IMR-90 (cell line): ENCODE measurements around the gene RCBTB2. TPM values are rescaled to one million over a fixed set of nuclear protein-coding genes. Genes with fewer than 3 reads are reported as not detected.

ENCODE experiments used
- ATAC-seq: fragments of 200-7000 bp; cut with Tn5 transposase; 2 replicates; pipeline ENCODE4 v1.9.1; 2020; ENCODE audit warnings: low read depth, mild to moderate bottlenecking, moderate library complexity
- BruUV-seq: library from RNA; stranded (reverse); fragments of 400-500 nt; replicated peaks from 2 replicates; lab custom pipeline; 2021; lab: Mats Ljungman, UMichigan
- CTCF ChIA-PET: fragments of 300-600 bp; formaldehyde crosslinking; extraction: SDS; loops from one replicate; lab custom pipeline; 2021; ENCODE audit warnings: antibody characterized with exemption; lab: Yijun Ruan, JAX
- POLR2A ChIA-PET: fragments of 300-600 bp; sonication (Branson Sonifier 250); formaldehyde crosslinking; loops from one replicate; lab custom pipeline; 2022; ENCODE audit warnings: antibody characterized with exemption; ENCODE audit not compliant: unreplicated experiment; lab: Charles Lee
- DNase-seq: peaks from one replicate; pipeline ENCODE4 v3.0.0; 2013
- H2AFZ ChIP-seq: replicated peaks from 2 replicates; pipeline ENCODE3; 2013; ENCODE audit warnings: low read length, mild to moderate bottlenecking; ENCODE audit not compliant: poor library complexity
- H2AK5ac ChIP-seq: 2 replicates; pipeline ENCODE4 v1.6.1; 2013; ENCODE audit warnings: low read depth, low read length, inconsistent platforms
- H2AK9ac ChIP-seq: replicated peaks from 2 replicates; pipeline ENCODE3; 2013; ENCODE audit warnings: mild to moderate bottlenecking, low read depth, low read length, moderate library complexity; ENCODE audit not compliant: poor library complexity
- H2BK120ac ChIP-seq: 2 replicates; pipeline ENCODE4 v1.6.1; 2013; ENCODE audit warnings: low read depth, low read length, inconsistent platforms
- H2BK15ac ChIP-seq: 3 replicates; pipeline ENCODE4 v1.6.1; 2013; ENCODE audit warnings: low read depth, low read length, inconsistent platforms
- H2BK20ac ChIP-seq: 2 replicates; pipeline ENCODE4 v1.6.1; 2013; ENCODE audit warnings: low read depth, mild to moderate bottlenecking, inconsistent platforms, low read length, moderate library complexity
- H2BK5ac ChIP-seq: 2 replicates; pipeline ENCODE4 v1.6.1; 2013; ENCODE audit warnings: mild to moderate bottlenecking, low read depth, low read length, inconsistent platforms; ENCODE audit not compliant: poor library complexity, severe bottlenecking
- H3K14ac ChIP-seq: replicated peaks from 2 replicates; pipeline ENCODE4 v1.6.1; 2013; ENCODE audit warnings: low read depth, low read length, inconsistent platforms
- H3K18ac ChIP-seq: 2 replicates; pipeline ENCODE4 v1.6.1; 2013; ENCODE audit warnings: low read depth, low read length, control low read depth
- H3K23ac ChIP-seq: 2 replicates; pipeline ENCODE4 v1.6.1; 2013; ENCODE audit warnings: low read depth, low read length, inconsistent platforms
- H3K27ac ChIP-seq: 2 replicates; pipeline ENCODE4 v1.5.1; 2013; ENCODE audit warnings: mild to moderate bottlenecking, control low read depth, low read length; ENCODE audit not compliant: insufficient read depth
- H3K27me3 ChIP-seq: 2 replicates; pipeline ENCODE4 v1.6.1; 2013; ENCODE audit warnings: low read length; ENCODE audit not compliant: control insufficient read depth, insufficient read depth
- H3K36me3 ChIP-seq: 2 replicates; pipeline ENCODE4 v1.6.1; 2013; ENCODE audit warnings: low read length, mixed read lengths; ENCODE audit not compliant: control insufficient read depth, insufficient read depth
- H3K4ac ChIP-seq: 2 replicates; pipeline ENCODE4 v1.6.1; 2013; ENCODE audit warnings: low read depth, low read length, inconsistent platforms
- H3K4me1 ChIP-seq: 2 replicates; pipeline ENCODE4 v1.6.1; 2013; ENCODE audit warnings: low read length, mixed read lengths; ENCODE audit not compliant: control insufficient read depth, insufficient read depth
- H3K4me2 ChIP-seq: 2 replicates; pipeline ENCODE4 v1.6.1; 2013; ENCODE audit warnings: low read depth, mild to moderate bottlenecking, control low read depth, low read length, moderate library complexity
- H3K4me3 ChIP-seq: 2 replicates; pipeline ENCODE4 v1.5.1; 2013; ENCODE audit warnings: low read depth, mild to moderate bottlenecking, control low read depth, low read length, moderate library complexity; ENCODE audit not compliant: insufficient read depth
- H3K56ac ChIP-seq: 2 replicates; pipeline ENCODE4 v1.6.1; 2013; ENCODE audit warnings: low read length, inconsistent platforms; ENCODE audit not compliant: insufficient read depth; ENCODE audit errors: extremely low read depth
- H3K79me1 ChIP-seq, 2 experiments: 2 replicates each; pipeline ENCODE4 v1.6.1; 2013; ENCODE audit warnings: low read length in 2 of 2, inconsistent platforms in 1 of 2, low read depth in 1 of 2
- H3K9ac ChIP-seq: 2 replicates; pipeline ENCODE4 v1.6.1; 2013; ENCODE audit warnings: low read depth, low read length, control low read depth
- H3K9me1 ChIP-seq: 2 replicates; pipeline ENCODE4 v1.6.1; 2013; ENCODE audit warnings: low read length, inconsistent platforms; ENCODE audit not compliant: insufficient read depth
- H3K9me3 ChIP-seq: 2 replicates; pipeline ENCODE4 v1.6.1; 2013; ENCODE audit warnings: low read length; ENCODE audit not compliant: control insufficient read depth, insufficient read depth
- H4K20me1 ChIP-seq: 2 replicates; pipeline ENCODE4 v1.6.1; 2013; ENCODE audit warnings: low read length, inconsistent platforms; ENCODE audit not compliant: insufficient read depth
- H4K5ac ChIP-seq: 2 replicates; pipeline ENCODE4 v1.6.1; 2013; ENCODE audit warnings: mild to moderate bottlenecking, low read depth, low read length, control low read depth
- H4K8ac ChIP-seq, 2 experiments: 2 replicates each; pipeline ENCODE4 v1.6.1; 2013; ENCODE audit warnings: low read depth in 2 of 2, low read length in 2 of 2, control low read depth in 1 of 2, inconsistent platforms in 1 of 2
- H4K91ac ChIP-seq: 2 replicates; pipeline ENCODE4 v1.6.1; 2013; ENCODE audit warnings: low read depth, low read length, inconsistent platforms; ENCODE audit not compliant: insufficient read depth
- CEBPB ChIP-seq: IDR thresholded peaks from 2 replicates; pipeline ENCODE4 v1.6.1; 2012; ENCODE audit warnings: low read depth, low read length, improper control_type of control experiment
- CTCF ChIP-seq: conservative IDR thresholded peaks from 2 replicates; pipeline ENCODE4 v1.5.1; 2012; ENCODE audit warnings: mild to moderate bottlenecking, low read depth, low read length, improper control_type of control experiment
- ELK1 ChIP-seq: fragments of 150-350 bp; IDR thresholded peaks from 2 replicates; pipeline ENCODE4 v1.6.1; 2016; ENCODE audit warnings: low read depth, mild to moderate bottlenecking, low read length, moderate library complexity, borderline replicate concordance
- NFE2L2 ChIP-seq: fragments of 150-350 bp; IDR thresholded peaks from 2 replicates; pipeline ENCODE4 v1.6.1; 2016; ENCODE audit warnings: low read depth, mild to moderate bottlenecking, low read length
- POLR2A ChIP-seq: IDR thresholded peaks from 2 replicates; pipeline ENCODE4 v1.6.1; 2012; ENCODE audit warnings: mild to moderate bottlenecking, low read depth, low read length
- RFX5 ChIP-seq: IDR thresholded peaks from 2 replicates; pipeline ENCODE4 v1.8.0; 2012; ENCODE audit warnings: low read depth, mild to moderate bottlenecking, low read length, moderate library complexity
- SMC3 ChIP-seq: fragments of 150-350 bp; IDR thresholded peaks from 2 replicates; pipeline ENCODE4 v1.6.1; 2016; ENCODE audit warnings: low read depth, mild to moderate bottlenecking, antibody characterized with exemption, low read length, moderate library complexity
- USF2 ChIP-seq: fragments of 150-350 bp; IDR thresholded peaks from 2 replicates; pipeline ENCODE4 v1.6.1; 2017; ENCODE audit warnings: mild to moderate bottlenecking, antibody characterized with exemption, low read length, low read depth
- WGBS, 2 experiments: methylation state at CpG; one replicate each; pipeline versions ENCODE4 v1.1.5 to v1.1.7; 2013; ENCODE audit warnings: missing lambda C conversion rate in 2 of 2; ENCODE audit not compliant: insufficient read length in 1 of 2; ENCODE audit errors: extremely low coverage in 2 of 2; 5-methylcytosine and 5-hydroxymethylcytosine counted together
- dilution Hi-C: fragments of 300-500 bp; cut with HindIII; formaldehyde crosslinking; loops from one replicate; pipeline ENCODE4 v1.14.3; 2018; ENCODE audit warnings: low sequenced_read_pairs; ENCODE audit not compliant: unreplicated experiment
- in situ Hi-C: fragments of 300-500 bp; cut with MboI; formaldehyde crosslinking; loops from 3 replicates; pipeline ENCODE4 v1.14.3; 2019; ENCODE audit warnings: low sequenced_read_pairs, inconsistent platforms, mixed read lengths
- intact Hi-C: fragments of 100-400 bp; cut with micrococcal nuclease; formaldehyde crosslinking; loops from 2 replicates; pipeline ENCODE4 v1.10.0; 2022
- polyA plus RNA-seq, 3 experiments: library from polyadenylated mRNA; depleted of rRNA; stranded (reverse); fragments of >200 nt; gene quantifications; 2 replicates each; pipeline ENCODE4 v1.2.3, GENCODE V29; 2012; ENCODE audit warnings: low replicate concordance in 1 of 3
- total RNA-seq: library from RNA; depleted of rRNA; stranded (reverse); fragments of >200 nt; gene quantifications from 2 replicates; pipeline ENCODE4 v1.2.3, GENCODE V29; 2012

RCBTB2 gene
- total and polyA plus RNA-seq, 2 of the 4 experiments (the other 2 are of a cell fraction), result 4.0 to 5.2 TPM

GRCh38 chr13:48567515-48568369 lies 34.9 kb upstream of the RCBTB2 start:
- H3K23ac ChIP-seq, result no peak overlapping the region
- intact Hi-C loops, result no loop called here
- H4K8ac ChIP-seq, result no peak overlapping the region
- POLR2A ChIA-PET, result no interaction called here
- TF ChIP-seq POLR2A (no peak), CTCF (no peak), CEBPB (no peak), RFX5 (no peak), NFE2L2 (no peak), ELK1 (no peak), USF2 (no peak), SMC3 (no peak)
- no peak overlapping the region for H2AK9ac ChIP-seq
- no peak overlapping the region for H2AK5ac ChIP-seq
- H2BK15ac ChIP-seq, result no peak overlapping the region
- CTCF ChIA-PET, result interaction anchor here (0.8 kb wide), 1 partner anchor 12 kb away, joined by 3 read pairs; no protein-coding TSS in a partner anchor
- H3K9me1 ChIP-seq, result 0 out of 2 replicates have a peak, but pooled peaks cover 2% of the 10 kb centered on the region
- DNase-seq, result no peak
- H4K20me1 ChIP-seq, result no peaks in the 10 kb centered on the region
- no peaks in the 10 kb centered on the region for H3K79me1 ChIP-seq
- H3K9ac ChIP-seq, result no peak overlapping the region
- H3K4ac ChIP-seq, result no peak overlapping the region
- dilution Hi-C loops, result no loop called here
- no peak overlapping the region for H3K14ac ChIP-seq
- no peak overlapping the region; the same call in 1 of the 2 replicates for H2BK120ac ChIP-seq
- peaks cover 4% of the 10 kb centered on the region for H3K4me1 ChIP-seq
- H3K18ac ChIP-seq, result no peak overlapping the region; the same call in 1 of the 2 replicates
- H4K91ac ChIP-seq, result no peak overlapping the region
- ATAC-seq, result no peak
- H4K5ac ChIP-seq, result no peak overlapping the region
- H3K9me3 ChIP-seq, result no peaks in the 10 kb centered on the region
- peak overlapping the region; percentile 62; the same call in 1 of the 2 replicates for H3K4me2 ChIP-seq
- no peaks in the 10 kb centered on the region for H3K36me3 ChIP-seq
- BruUV-seq, result no TSS peak
- H3K27ac ChIP-seq, result no peak overlapping the region
- in situ Hi-C loops, result no loop called here
- H2AFZ ChIP-seq, result no peak overlapping the region
- no peak overlapping the region for H2BK5ac ChIP-seq
- H2BK20ac ChIP-seq, result no peak overlapping the region
- no peaks in the 10 kb centered on the region for H3K27me3 ChIP-seq
- H3K4me3 ChIP-seq, result no peak overlapping the region
- no peak overlapping the region for H3K56ac ChIP-seq
- 0% methylated on average over 1 of the region's 6 CpGs; no CpG with 5 or more reads in 1 of the 2 experiments for WGBS, 2 experiments
